ENCODE results near the gene BBS9.
"Not testable (repeated sequence)": the region's sequence is repeated elsewhere in the genome, so short reads cannot be mapped to it uniquely, and the experiment has no call there.

Gene BBS9

GRCh38 chr7:33196221-33196620, 66.9 kb downstream of the BBS9 start:
- no peak for DNase-seq (ENCODE audit: low read depth)

GRCh38 chr7:33200282-33200681, 70.9 kb downstream of the BBS9 start:
- DNase-seq (ENCODE audit: low read depth): no peak

GRCh38 chr7:33201821-33202220, 72.5 kb downstream of the BBS9 start:
- DNase-seq (ENCODE audit: low read depth): no peak

- no peak for DNase-seq (ENCODE audit: low read depth)
Measured at GRCh38 chr7:33210958-33211357, 81.6 kb downstream of the BBS9 start.

GRCh38 chr7:33212144-33212543, 82.8 kb downstream of the BBS9 start:
- DNase-seq (ENCODE audit: low read depth): no peak

GRCh38 chr7:33215992-33216391, 86.6 kb downstream of the BBS9 start:
- no peak for DNase-seq (ENCODE audit: low read depth)

GRCh38 chr7:33217595-33217994, 88.2 kb downstream of the BBS9 start:
- DNase-seq (ENCODE audit: low read depth): no peak

GRCh38 chr7:33218841-33219535, 89.6 kb downstream of the BBS9 start:
- not testable (repeated sequence) for DNase-seq (ENCODE audit: low read depth)

GRCh38 chr7:33220231-33220630, 90.9 kb downstream of the BBS9 start:
- DNase-seq (ENCODE audit: low read depth): no peak

GRCh38 chr7:33221390-33221789, 92.0 kb downstream of the BBS9 start:
- DNase-seq (ENCODE audit: low read depth): no peak

GRCh38 chr7:33232632-33233145, 103.3 kb downstream of the BBS9 start:
- no peak for DNase-seq (ENCODE audit: low read depth)

GRCh38 chr7:33233659-33234058, 104.3 kb downstream of the BBS9 start:
- no peak for DNase-seq (ENCODE audit: low read depth)

- no peak for DNase-seq (ENCODE audit: low read depth)
Measured at GRCh38 chr7:33237036-33237435, 107.7 kb downstream of the BBS9 start.

GRCh38 chr7:33243319-33243881, 114.0 kb downstream of the BBS9 start:
- no peak for DNase-seq (ENCODE audit: low read depth)

GRCh38 chr7:33248671-33249070, 119.3 kb downstream of the BBS9 start:
- no peak for DNase-seq (ENCODE audit: low read depth)

GRCh38 chr7:33250421-33250871, 121.1 kb downstream of the BBS9 start:
- no peak for DNase-seq (ENCODE audit: low read depth)

- DNase-seq (ENCODE audit: low read depth): no peak
Measured at GRCh38 chr7:33251301-33251700, 121.9 kb downstream of the BBS9 start.

- no peak for DNase-seq (ENCODE audit: low read depth)
Measured at GRCh38 chr7:33258491-33258951, 129.2 kb downstream of the BBS9 start.

- DNase-seq (ENCODE audit: low read depth): no peak
Measured at GRCh38 chr7:33261585-33261984, 132.2 kb downstream of the BBS9 start.

- DNase-seq (ENCODE audit: low read depth): no peak
Measured at GRCh38 chr7:33262476-33262875, 133.1 kb downstream of the BBS9 start.

GRCh38 chr7:33271839-33272371, 142.5 kb downstream of the BBS9 start:
- DNase-seq (ENCODE audit: low read depth): not testable (repeated sequence)

- no peak for DNase-seq (ENCODE audit: low read depth)
Measured at GRCh38 chr7:33273356-33273755, 144.0 kb downstream of the BBS9 start.

GRCh38 chr7:33276325-33276724, 147.0 kb downstream of the BBS9 start:
- DNase-seq (ENCODE audit: low read depth): no peak
